NB4 (cell line): ENCODE measurements around the gene METTL25B.

Source experiments
- DNase-seq: peaks from one replicate; pipeline ENCODE4 v3.0.0; 2010; ENCODE audit warnings: low read depth
- H3K4me3 ChIP-seq: one replicate; pipeline ENCODE4 v1.5.1; 2011; ENCODE audit warnings: mild to moderate bottlenecking, low read depth, low read length, moderate library complexity
- CTCF ChIP-seq: IDR thresholded peaks from one replicate; pipeline ENCODE4 v1.5.1; 2012; ENCODE audit warnings: low read depth, low read length
- MYC ChIP-seq: IDR thresholded peaks from 2 replicates; pipeline ENCODE4 v1.6.1; 2011; ENCODE audit warnings: low read depth, low read length
- POLR2A ChIP-seq: IDR thresholded peaks from 2 replicates; pipeline ENCODE4 v1.6.1; 2011; ENCODE audit warnings: mild to moderate bottlenecking; ENCODE audit not compliant: insufficient read length; ENCODE audit errors: extremely low read depth
- TF ChIP-seq, protein P1 (sequence below): IDR thresholded peaks from 2 replicates; pipeline ENCODE4 v1.6.1; 2011; ENCODE audit warnings: low read depth, low read length

The METTL25B gene

DNA sequence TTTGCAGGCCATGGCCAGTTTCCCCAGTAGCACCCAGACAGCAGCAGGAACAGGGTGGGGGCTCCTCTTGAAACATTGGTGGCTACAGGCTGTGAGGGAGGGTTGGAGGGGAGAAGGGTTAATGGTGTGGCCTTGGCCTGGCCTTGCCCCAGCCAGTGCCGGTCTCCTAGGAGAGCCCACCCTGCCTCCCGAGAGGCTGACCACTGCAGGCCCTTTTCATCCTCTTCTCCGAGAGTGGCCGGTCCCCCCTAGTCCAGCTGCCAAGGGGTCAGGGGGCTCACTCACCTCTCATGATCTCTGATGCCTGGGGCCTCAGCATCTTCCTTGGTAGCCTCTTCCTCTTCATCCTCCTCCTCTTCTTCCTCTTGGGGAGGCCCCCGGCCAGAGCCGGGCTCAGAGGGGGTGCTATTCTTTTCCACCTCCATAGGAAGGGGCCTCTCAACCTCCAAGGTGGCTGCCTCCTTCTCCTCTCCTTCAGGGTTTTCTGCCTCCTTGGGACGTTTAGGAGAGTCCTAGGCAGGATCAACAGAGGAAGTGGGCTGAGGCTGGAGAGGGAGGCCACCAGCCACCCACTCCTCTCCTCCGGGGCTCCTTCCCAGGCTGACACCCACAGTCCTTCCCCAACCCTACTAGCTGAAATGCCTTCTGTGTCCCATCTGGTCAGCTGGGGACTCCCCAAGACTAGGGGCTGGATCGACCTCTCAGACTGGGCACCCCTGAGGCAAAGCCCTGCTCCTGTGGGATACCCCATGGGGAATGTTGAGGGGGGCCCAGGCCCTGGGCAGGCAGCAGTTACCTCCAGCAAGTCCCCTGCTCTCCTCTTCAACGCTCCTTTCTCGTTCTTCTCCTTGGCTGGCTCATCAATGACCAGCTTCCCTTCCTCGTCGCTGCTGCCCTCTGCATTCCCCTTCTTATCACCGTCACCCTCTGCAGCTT is 15.4 kb downstream of the METTL25B start:
- no peak for TF ChIP-seq CTCF
- TF ChIP-seq POLR2A, result no peak
- TF ChIP-seq, protein P1, sequence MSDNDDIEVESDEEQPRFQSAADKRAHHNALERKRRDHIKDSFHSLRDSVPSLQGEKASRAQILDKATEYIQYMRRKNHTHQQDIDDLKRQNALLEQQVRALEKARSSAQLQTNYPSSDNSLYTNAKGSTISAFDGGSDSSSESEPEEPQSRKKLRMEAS, result no peak
- no peak for TF ChIP-seq MYC
- no peak for DNase-seq
- H3K4me3 ChIP-seq, result no peak overlapping the region

- H3K4me3 ChIP-seq, result no peak overlapping the region
- TF ChIP-seq POLR2A (no peak), CTCF (no peak), MYC (no peak)
- TF ChIP-seq, protein P1, result no peak
- no peak for DNase-seq
Observed at GRCh38 chr1:156744344-156744743, 16.1 kb downstream of the METTL25B start.

GRCh38 chr1:156744786-156745419 is 16.6 kb downstream of the METTL25B start:
- TF ChIP-seq POLR2A (no peak), CTCF (no peak), MYC (no peak)
- TF ChIP-seq, protein P1, result no peak
- no peak overlapping the region for H3K4me3 ChIP-seq
- no peak for DNase-seq

DNA sequence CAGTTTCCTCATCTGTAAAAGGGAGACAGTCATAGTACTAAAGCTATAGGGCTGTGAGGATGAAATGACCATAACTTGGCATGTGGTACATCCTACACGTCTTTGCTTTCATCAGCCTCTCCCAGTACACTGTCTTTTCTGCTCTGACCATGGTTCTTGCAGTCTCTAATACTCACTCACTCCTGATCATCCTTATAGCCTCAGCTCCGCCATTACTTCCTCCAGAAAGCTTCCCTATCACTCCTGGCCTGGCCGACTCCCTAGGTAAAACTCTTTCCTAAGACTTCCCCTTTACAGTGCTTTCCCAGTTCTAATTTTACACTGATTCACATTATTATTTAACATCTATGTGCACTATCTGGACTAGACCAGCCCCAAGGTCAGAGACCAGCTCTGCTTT is 17.6 kb downstream of the METTL25B start:
- H3K4me3 ChIP-seq, result no peak overlapping the region
- TF ChIP-seq, protein P1, result no peak
- TF ChIP-seq CTCF, result no peak
- no peak for DNase-seq

DNA sequence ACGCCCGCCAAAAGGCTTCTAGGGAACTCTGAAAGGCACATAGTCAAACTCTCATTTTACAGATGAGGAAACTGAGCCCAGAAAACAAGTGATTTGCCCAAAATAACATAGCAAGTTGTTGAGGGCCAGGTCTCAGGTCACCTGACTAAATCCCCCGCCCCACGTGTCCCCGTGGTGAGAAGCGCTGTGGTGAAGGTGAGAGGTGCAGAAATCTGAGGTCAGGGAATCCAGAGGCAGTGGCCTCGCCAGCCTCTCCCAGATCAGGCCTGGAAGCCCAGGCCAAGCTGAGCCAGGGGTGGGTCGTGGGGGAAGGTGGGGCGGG is 18.1 kb downstream of the METTL25B start:
- DNase-seq, result no peak
- TF ChIP-seq, protein P1, result no peak
- TF ChIP-seq CTCF, result no peak
- no peak for TF ChIP-seq POLR2A
- no peak for TF ChIP-seq MYC
- H3K4me3 ChIP-seq, result no peak overlapping the region
